CD14-positive monocyte (primary cell): ENCODE measurements around the gene WLS. TPM values are rescaled to one million over a fixed set of nuclear protein-coding genes. Genes with fewer than 3 reads are reported as not detected.

ENCODE experiments used
- DNase-seq, 3 donors: peaks; one replicate each; pipeline ENCODE4 v3.0.0-alpha.2; 2011 to 2022
- H2AFZ ChIP-seq: 2 replicates; pipeline ENCODE4 v1.6.0; 2012; ENCODE audit warnings: mild to moderate bottlenecking, low read depth, low read length, inconsistent platforms; ENCODE audit not compliant: insufficient read depth, poor library complexity, severe bottlenecking
- H3K27ac ChIP-seq, 2 donors: 1 replicate in 1 of 2; 2 replicates in 1 of 2; pipeline ENCODE4 v1.5.1; 2012 to 2013; ENCODE audit warnings: low read length in 2 of 2, control low read depth in 1 of 2, inconsistent platforms in 1 of 2, low read depth in 1 of 2, mild to moderate bottlenecking in 1 of 2
- H3K27me3 ChIP-seq, 2 donors: one replicate each; pipeline versions ENCODE4 v1.6.0 to v1.6.1; 2011 to 2013; ENCODE audit warnings: low read length in 2 of 2; ENCODE audit not compliant: control insufficient read depth in 2 of 2, insufficient read depth in 2 of 2
- H3K36me3 ChIP-seq, 2 donors: replicated peaks in 1 of 2; 1 replicate in 1 of 2; 2 replicates in 1 of 2; pipeline versions ENCODE4 v1.5.1 to v1.6.1; 2012 to 2013; ENCODE audit warnings: low read length in 2 of 2, control low read depth in 1 of 2, inconsistent platforms in 1 of 2, mild to moderate bottlenecking in 1 of 2; ENCODE audit not compliant: insufficient read depth in 2 of 2, control insufficient read depth in 1 of 2
- H3K4me1 ChIP-seq, 2 donors: 1 replicate in 1 of 2; 2 replicates in 1 of 2; pipeline versions ENCODE4 v1.5.1 to v1.6.1; 2012 to 2013; ENCODE audit warnings: low read length in 2 of 2, control low read depth in 1 of 2, inconsistent platforms in 1 of 2, mild to moderate bottlenecking in 1 of 2, moderate library complexity in 1 of 2; ENCODE audit not compliant: insufficient read depth in 2 of 2, control insufficient read depth in 1 of 2
- H3K4me2 ChIP-seq: replicated peaks from 2 replicates; pipeline ENCODE3; 2012; ENCODE audit warnings: low read length, moderate library complexity, mild to moderate bottlenecking; ENCODE audit not compliant: poor library complexity, severe bottlenecking; ENCODE audit errors: extremely low read depth
- H3K4me3 ChIP-seq, 3 experiments: fragments of 200-600 bp in 1 of 3; sonication (generic) in 1 of 3; replicated peaks in 1 of 3; 1 replicate in 2 of 3; 2 replicates in 1 of 3; pipeline ENCODE4 v1.5.1; 2011 to 2013; ENCODE audit warnings: low read length in 3 of 3, mild to moderate bottlenecking in 3 of 3, control low read depth in 2 of 3, low read depth in 2 of 3, inconsistent platforms in 1 of 3, moderate library complexity in 1 of 3
- H3K79me2 ChIP-seq: 2 replicates; pipeline ENCODE4 v1.6.0; 2012; ENCODE audit warnings: mild to moderate bottlenecking, control low read depth, inconsistent platforms, low read length, moderate library complexity; ENCODE audit not compliant: insufficient read depth
- H3K9ac ChIP-seq: 2 replicates; pipeline ENCODE4 v1.6.0; 2017; ENCODE audit warnings: low read length, mild to moderate bottlenecking; ENCODE audit not compliant: insufficient read depth, poor library complexity, severe bottlenecking
- H3K9me3 ChIP-seq, 2 donors: replicated peaks in 1 of 2; 1 replicate in 1 of 2; 2 replicates in 1 of 2; pipeline versions ENCODE4 v1.5.1 to v1.6.1; 2012 to 2013; ENCODE audit warnings: low read length in 2 of 2, control low read depth in 1 of 2; ENCODE audit not compliant: control insufficient read depth in 1 of 2, insufficient read depth in 1 of 2
- H4K20me1 ChIP-seq: 2 replicates; pipeline ENCODE4 v1.6.0; 2012; ENCODE audit warnings: mild to moderate bottlenecking, low read length, control low read depth, moderate library complexity; ENCODE audit not compliant: insufficient read depth
- H3K27ac Mint-ChIP-seq, 7 donors: one replicate each; pipeline ENCODE4 v1.8.0; 2020; ENCODE audit warnings: mild to moderate bottlenecking in 7 of 7, mixed read lengths in 7 of 7, moderate library complexity in 6 of 7, inconsistent platforms in 2 of 7
- H3K27me3 Mint-ChIP-seq, 3 donors: one replicate each; pipeline ENCODE4 v1.8.0; 2021 to 2022; ENCODE audit warnings: low read depth in 3 of 3, mild to moderate bottlenecking in 3 of 3, mixed read lengths in 3 of 3, moderate library complexity in 3 of 3, inconsistent platforms in 1 of 3
- H3K36me3 Mint-ChIP-seq, 2 donors: one replicate each; pipeline ENCODE4 v1.8.0; 2020; ENCODE audit warnings: mixed read lengths in 2 of 2, inconsistent platforms in 1 of 2, mild to moderate bottlenecking in 1 of 2
- H3K4me1 Mint-ChIP-seq: one replicate; pipeline ENCODE4 v1.8.0; 2020; ENCODE audit warnings: mild to moderate bottlenecking, mixed read lengths
- H3K4me3 Mint-ChIP-seq, 2 donors: one replicate each; pipeline ENCODE4 v1.8.0; 2020; ENCODE audit warnings: mild to moderate bottlenecking in 2 of 2, mixed read lengths in 2 of 2, moderate library complexity in 1 of 2
- H3K9me3 Mint-ChIP-seq, 7 donors: one replicate each; pipeline ENCODE4 v1.8.0; 2020 to 2022; ENCODE audit warnings: mixed read lengths in 7 of 7, mild to moderate bottlenecking in 6 of 7, moderate library complexity in 6 of 7, inconsistent platforms in 2 of 7
- WGBS: methylation state at CpG from one replicate; pipeline ENCODE4 v1.1.5; 2013; ENCODE audit warnings: missing lambda C conversion rate; ENCODE audit not compliant: insufficient coverage; 5-methylcytosine and 5-hydroxymethylcytosine counted together
- intact Hi-C, 2 donors: fragments of 100-400 bp; cut with micrococcal nuclease; formaldehyde crosslinking; loops; one replicate each; pipeline versions ENCODE4 v1.15.0 to v1.15.1; 2023
- polyA plus RNA-seq, 3 donors: library from polyadenylated mRNA; depleted of rRNA in 1 of 3; unstranded in 2 of 3; stranded (reverse) in 1 of 3; fragments of 300-500 nt in 2 of 3; fragments of >200 nt in 1 of 3; fragmentation: Illumina TruSeq in 2 of 3; gene quantifications; 1 replicate in 2 of 3; 2 replicates in 1 of 3; pipeline ENCODE4 v1.2.3, GENCODE V29; 2012 to 2021
- TF ChIP-seq, protein P1 (sequence below): fragments of 200-600 bp; IDR thresholded peaks from one replicate; pipeline ENCODE4 v1.8.0; 2022; ENCODE audit warnings: antibody characterized with exemption, mild to moderate bottlenecking

The WLS gene
- polyA plus RNA-seq, 3 donors: 29.8 to 46.3 (median 34.6) TPM

- Mint-ChIP-seq H3K4me3 (no peak overlapping the region), H3K27ac (peak overlapping the region; percentile 48 to 92 (median 87)), H3K36me3 (no peaks in the 10 kb centered on the region), H3K9me3 (peaks cover 0 to 6% (median 0%) of the 10 kb centered on the region in 7 donors), H3K4me1 (peaks cover 36% of the 10 kb centered on the region), H3K27me3 (peaks cover 0 to 3% (median 0%) of the 10 kb centered on the region in 3 donors)
- DNase-seq: no peak
- TF ChIP-seq, protein P1, sequence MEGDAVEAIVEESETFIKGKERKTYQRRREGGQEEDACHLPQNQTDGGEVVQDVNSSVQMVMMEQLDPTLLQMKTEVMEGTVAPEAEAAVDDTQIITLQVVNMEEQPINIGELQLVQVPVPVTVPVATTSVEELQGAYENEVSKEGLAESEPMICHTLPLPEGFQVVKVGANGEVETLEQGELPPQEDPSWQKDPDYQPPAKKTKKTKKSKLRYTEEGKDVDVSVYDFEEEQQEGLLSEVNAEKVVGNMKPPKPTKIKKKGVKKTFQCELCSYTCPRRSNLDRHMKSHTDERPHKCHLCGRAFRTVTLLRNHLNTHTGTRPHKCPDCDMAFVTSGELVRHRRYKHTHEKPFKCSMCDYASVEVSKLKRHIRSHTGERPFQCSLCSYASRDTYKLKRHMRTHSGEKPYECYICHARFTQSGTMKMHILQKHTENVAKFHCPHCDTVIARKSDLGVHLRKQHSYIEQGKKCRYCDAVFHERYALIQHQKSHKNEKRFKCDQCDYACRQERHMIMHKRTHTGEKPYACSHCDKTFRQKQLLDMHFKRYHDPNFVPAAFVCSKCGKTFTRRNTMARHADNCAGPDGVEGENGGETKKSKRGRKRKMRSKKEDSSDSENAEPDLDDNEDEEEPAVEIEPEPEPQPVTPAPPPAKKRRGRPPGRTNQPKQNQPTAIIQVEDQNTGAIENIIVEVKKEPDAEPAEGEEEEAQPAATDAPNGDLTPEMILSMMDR: no peak
- H3K36me3 ChIP-seq: no peaks in the 10 kb centered on the region
- intact Hi-C loops: no loop called here
- no peak overlapping the region for H2AFZ ChIP-seq
- no peaks in the 10 kb centered on the region for H3K79me2 ChIP-seq
- H3K9me3 ChIP-seq: no peaks in the 10 kb centered on the region
- H3K27me3 ChIP-seq: no peaks in the 10 kb centered on the region
- H3K27ac ChIP-seq: peak overlapping the region in 1 of 2 donors; percentile 74
- H3K4me2 ChIP-seq: peak overlapping the region; percentile 30
- H3K9ac ChIP-seq: no peak overlapping the region
- H3K4me1 ChIP-seq: peaks cover 39 to 43% of the 10 kb centered on the region in 2 donors
- 84% methylated on average over 4 of the region's 5 CpGs for WGBS
- peak overlapping the region in 1 of 3 experiments; percentile 29 for H3K4me3 ChIP-seq
- no peaks in the 10 kb centered on the region for H4K20me1 ChIP-seq
These were observed 39.3 kb upstream of the WLS start for GRCh38 chr1:68271596-68271995.

DNA sequence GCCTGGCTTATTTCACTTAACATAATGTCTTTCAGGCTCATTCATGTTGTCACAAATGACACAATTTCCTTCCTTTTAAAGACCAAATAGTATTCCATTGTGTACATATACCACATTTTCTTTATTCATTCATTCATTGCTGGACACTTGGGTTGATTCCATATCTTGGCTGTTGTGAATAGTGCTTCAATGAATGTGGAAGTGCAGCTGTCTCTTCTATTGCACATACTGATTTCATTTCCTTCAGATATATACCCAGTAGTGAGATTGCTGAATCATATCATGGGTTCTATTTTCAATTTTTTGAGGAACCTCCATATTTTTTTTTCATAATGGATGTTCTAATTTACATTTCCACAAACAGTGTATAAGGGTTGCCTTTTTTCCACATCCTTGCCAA is 38.6 kb upstream of the WLS start:
- H3K4me1 Mint-ChIP-seq: peaks cover 37% of the 10 kb centered on the region
- peak overlapping the region in 1 of 2 donors; percentile 19 for H3K4me3 Mint-ChIP-seq
- DNase-seq: peak; percentile 58 to 74 (median 60)
- H3K4me3 ChIP-seq: peak overlapping the region in 1 of 3 experiments; percentile 29
- no peaks in the 10 kb centered on the region for H3K27me3 ChIP-seq
- peak overlapping the region in 1 of 2 donors; percentile 74 for H3K27ac ChIP-seq
- H3K27ac Mint-ChIP-seq: peak overlapping the region; percentile 75 to 92 (median 87)
- no peaks in the 10 kb centered on the region for H3K79me2 ChIP-seq
- no peaks in the 10 kb centered on the region for H3K36me3 ChIP-seq
- no peaks in the 10 kb centered on the region for H3K36me3 Mint-ChIP-seq
- no peak overlapping the region for H2AFZ ChIP-seq
- H3K9me3 Mint-ChIP-seq: peaks cover 0 to 8% (median 0%) of the 10 kb centered on the region in 7 donors
- TF ChIP-seq, protein P1: no peak
- intact Hi-C loops: no loop called here
- no peaks in the 10 kb centered on the region for H3K9me3 ChIP-seq
- H4K20me1 ChIP-seq: no peaks in the 10 kb centered on the region
- H3K4me2 ChIP-seq: peak overlapping the region; percentile 30
- H3K4me1 ChIP-seq: peaks cover 39 to 43% of the 10 kb centered on the region in 2 donors
- H3K27me3 Mint-ChIP-seq: peaks cover 0 to 3% (median 0%) of the 10 kb centered on the region in 3 donors
- H3K9ac ChIP-seq: no peak overlapping the region
